ENCODE data around the gene NTRK1.

GRCh38 chr1:156833603-156834002 is 27.1 kb upstream of the NTRK1 start:
- TF ChIP-seq CTCF (IDR thresholded peaks at IDR 0.05) (no peak), POLR2AphosphoS5 (IDR thresholded peaks at IDR 0.05) (no peak), POLR2A (IDR thresholded peaks at IDR 0.05) (no peak)

Data from prostate gland (tissue), 2 donors.